HG02623 (cell line): ENCODE results near the gene PROB1.
"Not testable (repeated sequence)": the region's sequence is repeated elsewhere in the genome, so short reads cannot be mapped to it uniquely, and the experiment has no call there.

Experiments
- ATAC-seq: cut with Tn5 transposase; IDR thresholded peaks from one replicate; pipeline ENCODE4 v1.9.1; 2021; ENCODE audit warnings: moderate library complexity; ENCODE audit not compliant: unreplicated experiment

PROB1 gene, protein sequence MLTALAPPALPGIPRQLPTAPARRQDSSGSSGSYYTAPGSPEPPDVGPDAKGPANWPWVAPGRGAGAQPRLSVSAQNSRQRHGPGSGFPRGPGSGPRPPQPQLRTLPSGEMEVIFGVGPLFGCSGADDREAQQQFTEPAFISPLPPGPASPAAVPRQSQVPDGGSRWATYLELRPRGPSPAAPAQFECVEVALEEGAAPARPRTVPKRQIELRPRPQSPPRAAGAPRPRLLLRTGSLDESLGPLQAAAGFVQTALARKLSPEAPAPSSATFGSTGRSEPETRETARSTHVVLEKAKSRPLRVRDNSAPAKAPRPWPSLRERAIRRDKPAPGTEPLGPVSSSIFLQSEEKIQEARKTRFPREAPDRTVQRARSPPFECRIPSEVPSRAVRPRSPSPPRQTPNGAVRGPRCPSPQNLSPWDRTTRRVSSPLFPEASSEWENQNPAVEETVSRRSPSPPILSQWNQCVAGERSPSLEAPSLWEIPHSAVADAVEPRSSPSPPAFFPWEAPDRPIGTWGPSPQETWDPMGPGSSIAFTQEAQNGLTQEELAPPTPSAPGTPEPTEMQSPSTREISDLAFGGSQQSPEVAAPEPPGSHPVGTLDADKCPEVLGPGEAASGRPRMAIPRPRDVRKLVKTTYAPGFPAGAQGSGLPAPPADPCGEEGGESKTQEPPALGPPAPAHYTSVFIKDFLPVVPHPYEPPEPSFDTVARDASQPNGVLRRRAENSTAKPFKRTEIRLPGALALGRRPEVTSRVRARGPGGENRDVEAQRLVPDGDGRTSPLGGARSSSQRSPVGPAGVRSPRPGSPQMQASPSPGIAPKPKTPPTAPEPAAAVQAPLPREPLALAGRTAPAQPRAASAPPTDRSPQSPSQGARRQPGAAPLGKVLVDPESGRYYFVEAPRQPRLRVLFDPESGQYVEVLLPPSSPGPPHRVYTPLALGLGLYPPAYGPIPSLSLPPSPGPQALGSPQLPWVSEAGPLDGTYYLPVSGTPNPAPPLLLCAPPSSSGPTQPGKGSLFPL

DNA sequence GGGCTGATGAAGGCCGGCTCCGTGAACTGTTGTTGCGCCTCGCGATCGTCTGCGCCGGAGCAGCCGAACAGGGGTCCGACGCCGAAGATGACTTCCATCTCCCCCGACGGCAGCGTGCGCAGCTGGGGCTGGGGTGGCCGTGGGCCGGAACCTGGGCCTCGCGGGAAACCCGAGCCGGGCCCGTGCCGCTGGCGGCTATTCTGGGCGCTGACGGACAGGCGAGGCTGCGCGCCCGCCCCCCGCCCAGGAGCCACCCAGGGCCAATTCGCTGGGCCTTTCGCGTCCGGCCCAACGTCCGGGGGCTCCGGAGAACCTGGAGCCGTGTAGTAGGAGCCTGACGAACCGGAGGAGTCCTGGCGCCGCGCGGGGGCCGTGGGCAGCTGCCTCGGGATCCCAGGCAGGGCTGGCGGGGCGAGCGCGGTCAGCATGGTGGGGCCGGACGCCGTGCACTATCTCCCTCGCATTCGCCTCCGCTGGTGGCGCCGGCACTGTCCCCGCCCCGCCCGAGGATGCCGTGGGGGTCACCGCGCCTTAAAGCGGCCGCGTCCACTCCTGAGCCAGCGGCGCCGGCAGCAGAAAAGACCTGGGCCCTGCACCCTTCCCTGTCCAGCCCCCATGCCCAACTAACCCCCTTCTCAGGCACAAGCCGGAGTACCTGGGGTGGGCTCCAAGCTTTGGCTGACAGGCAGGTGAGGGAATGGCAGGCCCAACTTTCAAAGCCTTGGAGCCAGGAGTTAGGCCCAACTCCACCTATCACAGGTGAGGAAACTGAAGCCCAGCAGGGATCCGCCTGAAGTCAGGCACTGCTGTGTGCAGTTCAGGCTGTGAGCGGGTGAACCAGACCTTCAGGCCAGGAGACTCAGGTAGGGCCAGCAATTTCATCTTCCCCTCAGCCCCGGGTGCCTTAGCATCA is at the start of gene PROB1:
PROB1 (minus strand) TSS at position 451 of the 913 bp plus-strand sequence; CDS start at position 428, 23 bp downstream.
- ATAC-seq = no peak

DNA sequence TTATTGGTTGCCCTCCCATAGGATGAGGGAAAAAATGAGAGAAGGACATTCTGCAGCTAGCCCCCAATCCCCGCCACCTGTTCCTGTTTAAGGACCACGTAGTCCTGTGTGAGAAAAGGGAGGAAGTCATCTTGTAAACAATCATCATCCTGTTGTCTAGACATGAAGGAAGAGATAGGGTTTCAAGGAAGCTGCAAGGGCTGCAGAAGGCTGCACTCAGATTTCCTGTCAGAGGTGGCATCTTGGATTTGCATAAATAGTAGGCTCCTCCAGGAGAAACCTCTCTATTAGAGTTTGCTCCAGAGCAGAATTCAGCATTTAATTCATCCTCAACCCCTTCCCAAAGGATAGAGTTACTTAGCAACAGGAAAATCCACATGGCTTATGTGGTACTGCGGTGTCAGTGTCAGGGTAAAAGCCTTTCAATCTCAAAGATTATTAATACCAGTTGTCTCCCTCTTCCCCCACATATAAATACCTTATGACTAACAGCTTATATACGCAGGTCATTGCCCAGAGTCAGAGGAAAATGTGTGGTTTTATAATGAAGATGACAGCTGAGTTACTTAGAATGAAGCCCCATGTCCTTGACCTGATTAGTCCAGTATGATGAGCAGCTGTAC is 49.0 kb upstream of the PROB1 start:
- ATAC-seq = no peak

DNA sequence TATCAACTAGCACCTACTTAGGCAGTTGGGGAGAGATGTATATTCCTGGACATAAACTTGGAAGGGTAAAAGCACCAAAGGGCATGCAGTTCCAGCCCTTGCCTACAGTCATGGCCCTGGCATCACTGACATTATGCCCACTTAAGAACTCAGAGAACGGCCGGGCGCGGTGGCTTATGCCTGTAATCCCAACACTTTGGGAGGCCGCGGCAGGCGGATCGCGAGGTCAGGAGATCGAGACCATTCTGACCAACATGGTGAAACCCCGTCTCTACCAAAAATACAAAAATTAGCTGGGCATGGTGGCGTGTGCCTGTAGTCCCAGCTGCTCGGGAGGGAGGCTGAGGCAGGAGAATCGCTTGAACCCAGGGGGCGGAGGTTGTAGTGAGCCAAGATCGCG is 45.5 kb upstream of the PROB1 start:
- ATAC-seq = not testable (repeated sequence)

GRCh38 chr5:139439013-139439903 is 44.4 kb upstream of the PROB1 start, which contains the start of gene DNAJC18:
Gene DNAJC18, minus strand, starts transcription at chr5:139439525. Its CDS starts 80 bp downstream, at chr5:139439445.
- peak; percentile 81 for ATAC-seq

GRCh38 chr5:139438707-139439012 is 43.8 kb upstream of the PROB1 start:
- no peak for ATAC-seq

DNA sequence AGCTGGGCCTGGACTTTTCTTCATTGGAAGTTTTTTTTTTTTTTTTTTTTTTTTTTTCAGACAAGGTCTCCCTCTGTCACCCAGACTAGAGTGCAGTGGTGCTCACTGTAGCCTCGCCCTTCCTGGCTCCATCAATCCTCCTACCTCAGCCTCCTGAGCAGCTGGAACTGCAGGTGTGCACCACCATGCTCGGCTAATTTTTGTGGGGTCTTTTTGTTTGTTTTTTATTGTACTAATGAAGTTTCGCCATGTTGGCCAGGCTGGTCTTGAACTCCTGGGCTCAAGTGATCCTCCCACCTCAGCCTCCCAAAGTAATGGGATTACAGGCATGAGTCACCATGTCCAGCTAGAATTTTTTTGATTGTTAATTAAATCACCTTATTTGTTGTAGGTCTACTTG is 40.8 kb upstream of the PROB1 start:
- ATAC-seq = no peak

DNA sequence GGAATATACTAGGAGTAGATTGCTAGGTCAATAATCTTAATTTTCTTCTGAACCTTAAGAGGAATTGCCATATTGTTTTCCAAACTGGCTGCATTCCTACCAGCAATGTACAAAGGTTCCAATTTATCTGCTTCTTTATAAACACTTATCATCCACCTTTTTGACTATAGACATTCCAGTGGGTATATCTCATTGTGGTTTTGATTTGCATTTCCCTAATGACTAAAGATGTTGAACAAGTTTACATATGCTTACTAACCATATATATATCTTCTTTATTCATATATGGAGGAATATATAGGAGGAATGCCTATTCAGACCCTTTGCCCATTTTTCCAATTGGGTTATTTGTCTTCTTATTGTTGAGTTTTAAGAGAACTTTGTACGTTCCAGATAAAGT is 36.8 kb upstream of the PROB1 start:
- ATAC-seq = no peak

DNA sequence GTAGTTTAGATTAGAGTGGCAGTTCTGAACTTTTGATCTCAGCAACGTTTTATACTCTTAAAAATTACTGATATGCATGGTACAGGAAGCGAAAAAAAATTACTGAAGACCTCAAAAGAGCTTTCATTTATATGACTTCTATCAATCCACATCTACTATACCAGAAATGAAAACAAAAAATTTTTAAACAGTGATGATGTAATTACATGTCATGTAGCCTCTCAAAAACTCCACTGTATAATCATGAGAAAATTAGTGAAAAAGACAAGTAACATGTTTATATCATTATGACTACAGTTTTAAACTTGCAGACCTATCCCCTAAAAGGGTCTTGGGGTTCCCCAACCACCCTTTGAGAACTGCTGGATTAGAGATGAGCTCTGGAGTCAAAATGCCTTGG is 35.1 kb upstream of the PROB1 start:
- no peak for ATAC-seq

DNA sequence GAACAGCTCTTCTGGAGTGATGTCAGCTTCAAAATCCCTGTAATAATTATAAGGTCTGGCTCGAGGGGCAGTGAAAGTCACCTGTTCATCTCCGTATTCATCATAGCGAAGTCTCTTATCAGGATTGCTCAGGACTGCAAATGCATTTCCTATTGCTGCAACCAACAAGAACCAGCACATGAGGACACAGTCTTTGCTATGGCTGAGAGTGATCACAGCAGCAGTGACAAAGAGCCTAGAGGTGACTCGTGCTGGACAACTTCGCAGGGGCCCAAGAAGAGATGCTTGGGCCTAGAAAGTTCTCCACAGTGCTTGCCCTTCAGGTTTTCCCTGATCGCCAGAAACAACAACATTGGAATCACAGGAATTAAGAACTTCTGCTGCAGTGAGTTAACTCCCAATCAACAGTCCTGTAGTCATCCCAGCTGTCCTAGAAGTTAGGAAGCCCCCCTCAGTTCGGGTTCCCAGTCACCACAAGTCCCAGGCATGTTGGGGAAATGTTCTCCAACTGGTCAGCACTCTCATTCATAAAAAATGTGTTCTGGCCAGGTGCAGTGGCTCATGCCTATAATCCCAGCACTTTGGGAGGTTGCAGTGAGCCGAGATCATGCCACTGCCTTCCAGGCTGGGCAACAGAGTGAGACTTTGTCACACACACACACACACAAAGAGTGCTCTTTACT is 31.4 kb upstream of the PROB1 start:
- no peak for ATAC-seq

- no peak for ATAC-seq
Observed at GRCh38 chr5:139425497-139425896, 30.6 kb upstream of the PROB1 start.

GRCh38 chr5:139422307-139422893 is 27.5 kb upstream of the PROB1 start:
- ATAC-seq = no peak

DNA sequence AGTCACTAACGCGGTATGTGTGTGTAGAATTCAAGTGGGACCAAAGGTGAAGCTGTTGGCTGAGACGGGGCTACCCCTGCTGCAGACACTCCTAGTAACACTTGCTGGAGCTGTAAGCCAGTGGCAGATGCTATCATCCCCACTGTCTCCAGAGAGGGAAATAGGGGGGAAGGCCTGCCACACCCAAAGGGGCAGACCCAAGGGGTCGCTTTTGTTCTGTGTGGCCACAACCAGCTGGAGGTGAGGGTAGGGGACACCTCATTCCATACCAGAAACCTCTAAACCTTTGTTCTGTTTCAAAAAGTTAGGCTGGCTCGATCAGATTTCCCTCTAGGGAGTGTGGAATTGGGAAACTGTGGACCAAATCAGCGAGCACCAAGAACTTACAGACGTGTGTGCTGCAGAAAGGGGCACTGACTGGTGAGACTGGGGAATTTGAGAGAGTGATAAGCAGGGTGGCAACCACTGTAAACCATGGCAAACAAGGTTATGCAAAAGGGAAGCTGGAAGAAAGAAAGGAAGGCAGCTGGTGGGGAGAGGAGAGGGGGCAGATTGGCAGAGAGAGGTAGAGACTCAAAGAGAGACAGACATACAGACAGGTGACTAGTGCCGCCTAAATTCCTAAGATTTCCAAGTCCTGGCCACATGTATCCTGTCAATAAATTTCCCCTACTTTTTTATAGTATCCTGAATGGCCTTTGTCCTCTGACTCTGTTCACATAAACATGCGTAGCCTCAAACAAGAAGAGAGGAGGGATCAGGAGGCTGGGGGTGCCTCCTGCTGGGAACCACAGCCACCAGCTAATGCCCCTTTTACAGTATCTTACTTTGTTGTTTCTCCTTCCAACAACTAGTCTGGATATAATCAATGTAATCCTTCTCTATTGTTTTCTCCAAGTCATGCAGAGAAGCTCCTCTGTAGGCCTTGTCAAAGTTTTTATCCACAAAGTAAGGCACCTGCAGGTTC is 24.6 kb upstream of the PROB1 start:
- no peak for ATAC-seq

DNA sequence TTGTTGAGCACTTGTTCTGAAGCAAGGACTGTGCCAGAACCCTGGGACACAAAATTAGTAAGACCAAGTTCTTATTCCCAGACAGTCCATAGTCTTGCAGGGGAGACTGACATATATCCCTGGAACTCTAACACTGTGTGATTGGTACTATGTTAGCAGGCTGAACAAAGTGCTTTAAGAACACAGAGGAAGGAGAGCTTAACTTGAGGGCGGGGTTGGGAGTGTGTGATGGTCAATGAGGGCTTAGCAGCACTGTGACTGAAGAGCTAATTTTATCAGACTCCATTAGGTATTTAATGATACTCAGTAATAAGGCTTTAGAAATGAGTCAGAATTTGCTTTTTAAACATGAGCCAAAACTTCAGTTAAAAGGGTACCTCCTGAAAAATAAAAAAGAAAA is 23.9 kb upstream of the PROB1 start:
- ATAC-seq = no peak

GRCh38 chr5:139417214-139417613 is 22.3 kb upstream of the PROB1 start:
- no peak for ATAC-seq

- ATAC-seq = no peak
Observed at GRCh38 chr5:139416651-139417050, 21.7 kb upstream of the PROB1 start.

DNA sequence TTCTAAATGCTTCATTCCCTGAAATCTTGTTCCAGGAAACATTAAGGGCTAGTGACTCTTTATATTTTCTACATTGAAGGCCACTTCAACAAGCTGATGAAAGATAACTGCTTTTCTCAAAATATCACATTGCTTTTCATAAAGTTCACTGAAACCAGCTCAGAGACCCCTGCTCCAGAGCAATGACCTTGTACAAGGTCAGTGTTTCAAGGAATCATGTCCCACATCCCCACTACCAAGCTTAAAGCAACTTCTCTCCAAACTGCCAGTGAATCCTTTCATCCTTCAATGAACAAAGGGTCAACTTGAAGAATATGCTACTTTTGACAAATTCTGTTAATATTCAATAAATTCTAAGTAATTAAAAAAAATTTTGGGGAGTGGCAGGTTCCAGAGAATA is 21.0 kb upstream of the PROB1 start:
- ATAC-seq = no peak

DNA sequence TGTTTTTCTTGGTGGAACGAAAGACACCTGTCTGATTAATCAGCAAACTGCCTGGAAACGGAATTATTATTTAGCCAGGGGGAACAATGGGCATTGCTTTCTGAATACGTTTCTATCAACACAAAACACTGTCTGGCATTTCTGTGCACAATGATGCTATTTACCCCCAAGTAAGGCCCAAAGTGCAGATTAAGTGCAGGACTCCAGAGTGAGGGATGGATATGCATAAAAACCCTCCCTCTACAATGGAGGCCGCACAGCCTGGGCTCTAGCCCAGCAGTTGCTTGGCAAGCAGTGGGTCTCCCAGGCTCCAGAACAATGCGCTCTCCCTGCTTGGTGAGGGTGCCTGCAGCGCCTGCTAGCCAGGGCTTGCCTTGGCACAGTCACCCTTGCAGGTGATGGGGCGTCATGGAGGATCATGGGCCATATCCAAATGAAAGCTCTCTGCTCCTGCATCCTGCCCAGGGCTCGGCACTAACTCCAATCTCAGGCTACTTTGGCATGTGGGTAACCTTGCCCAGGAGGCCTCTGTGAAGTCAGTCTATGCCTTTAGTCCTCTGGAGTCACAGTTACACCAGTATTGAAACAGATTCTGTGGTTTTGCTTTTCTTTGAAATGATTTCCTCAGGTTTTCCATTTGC is 20.4 kb upstream of the PROB1 start:
- no peak for ATAC-seq
